ENCODE data around the gene WWTR1. TPM values are rescaled to one million over a fixed set of nuclear protein-coding genes. Genes with fewer than 3 reads are reported as not detected.

Gene WWTR1
- total RNA-seq, 1 experiment from 2014 or later: 24.4 TPM

GRCh38 chr3:149575213-149575960 is 82.4 kb downstream of the WWTR1 start:
- Histone ChIP-seq H3K9me3 (ENCODE audit: control insufficient read depth, low read depth, low read length) (no peaks in the 10 kb centered on the region), H4K5ac (ENCODE audit: insufficient read length, low read depth, low read length) (no peak overlapping the region), H4K20me1 (ENCODE audit: control insufficient read depth, insufficient read depth, insufficient read length) (no peaks in the 10 kb centered on the region), H2BK20ac (ENCODE audit: low read depth, low read length, poor library complexity, severe bottlenecking) (no peak overlapping the region), H3K27ac (ENCODE audit: insufficient read length, low read depth, low read length) (peak overlapping the region; percentile 2), H3K4me2 (ENCODE audit: insufficient read depth, insufficient read length, low read length) (no peak overlapping the region), H3K23ac (ENCODE audit: insufficient read length, low read depth, low read length) (no peak overlapping the region), H3K79me2 (ENCODE audit: insufficient read depth, low read length) (peaks cover 3% of the 10 kb centered on the region; the same call in 1 of the 2 replicates), H2BK15ac (ENCODE audit: low read depth, low read length) (no peak overlapping the region), H3K56ac (ENCODE audit: insufficient read length, low read depth, low read length) (no peak overlapping the region), H2AK5ac (ENCODE audit: insufficient read length, low read length) (no peak overlapping the region), H3K4me1 (ENCODE audit: insufficient read depth, low read length) (peaks cover 17% of the 10 kb centered on the region), H3K18ac (ENCODE audit: insufficient read length, low read depth, low read length) (no peak overlapping the region), H2BK5ac (ENCODE audit: insufficient read length, low read length) (no peak overlapping the region), H3K27me3 (ENCODE audit: insufficient read depth, low read length) (no peaks in the 10 kb centered on the region; the same call in 1 of the 2 replicates), H3T11ph (ENCODE audit: low read length) (no peak overlapping the region), H4K8ac (replicated peaks; ENCODE audit: insufficient read length, low read depth, low read length) (no peak overlapping the region), H3K9ac (ENCODE audit: extremely low read depth, insufficient read length, low read length) (no peak overlapping the region), H3K14ac (ENCODE audit: insufficient read depth, low read length) (no peak overlapping the region), H2AFZ (ENCODE audit: low read length) (no peak overlapping the region), H2BK12ac (ENCODE audit: insufficient read length, low read depth, low read length) (no peak overlapping the region), H4K91ac (ENCODE audit: insufficient read length, low read depth, low read length) (no peak overlapping the region), H3K79me1 (ENCODE audit: insufficient read depth, low read depth, low read length, poor library complexity, severe bottlenecking) (no peaks in the 10 kb centered on the region), H3K4ac (ENCODE audit: low read depth, low read length) (no peak overlapping the region), H2BK120ac (ENCODE audit: low read depth, low read length, poor library complexity, severe bottlenecking) (no peak overlapping the region), H3K23me2 (ENCODE audit: insufficient read length, low read depth, low read length, poor library complexity, severe bottlenecking) (no peaks in the 10 kb centered on the region)
- Mint-ChIP-seq H3K9me3 (no peaks in the 10 kb centered on the region), H3K36me3 (ENCODE audit: insufficient read depth in 1 of 3, low read depth in 3 of 3) (peaks cover 8 to 13% (median 11%) of the 10 kb centered on the region in 3 experiments), H3K27me3 (ENCODE audit: low read depth) (peaks cover 9% of the 10 kb centered on the region), H3K4me1 (peaks cover 45 to 57% of the 10 kb centered on the region in 2 experiments), H3K4me3 (peak overlapping the region in 1 of 2 experiments; percentile 13; a peak in 1 of 5 replicates), H3K27ac (peak overlapping the region in 2 of 3 experiments; percentile 31 to 69; a peak in 4 of 7 replicates)
- no peak for TF ChIP-seq CTCF (conservative IDR thresholded peaks at IDR 0.05)
- DNase-seq: no peak
- WGBS (ENCODE audit: extremely low coverage, insufficient read length, low lambda C conversion rate): no CpG with 5 or more reads among the region's 7 CpGs
